HFF-Myc (cell line): ENCODE data around the gene SLCO4C1.

ENCODE experiments used
- DNase-seq: peaks from one replicate; pipeline ENCODE4 v3.0.0-alpha.2; 2011; ENCODE audit warnings: low read depth; ENCODE audit errors: extremely low read depth
- H3K4me3 ChIP-seq: replicated peaks from 2 replicates; pipeline ENCODE4 v1.5.1; 2011; ENCODE audit warnings: low read depth, mild to moderate bottlenecking, control low read depth, low read length
- TF ChIP-seq, protein P1 (sequence below): IDR thresholded peaks from 2 replicates; pipeline ENCODE4 v1.5.1; 2012; ENCODE audit warnings: mild to moderate bottlenecking, low read depth, low read length, control low read depth; ENCODE audit errors: missing control alignments

SLCO4C1 gene

DNA sequence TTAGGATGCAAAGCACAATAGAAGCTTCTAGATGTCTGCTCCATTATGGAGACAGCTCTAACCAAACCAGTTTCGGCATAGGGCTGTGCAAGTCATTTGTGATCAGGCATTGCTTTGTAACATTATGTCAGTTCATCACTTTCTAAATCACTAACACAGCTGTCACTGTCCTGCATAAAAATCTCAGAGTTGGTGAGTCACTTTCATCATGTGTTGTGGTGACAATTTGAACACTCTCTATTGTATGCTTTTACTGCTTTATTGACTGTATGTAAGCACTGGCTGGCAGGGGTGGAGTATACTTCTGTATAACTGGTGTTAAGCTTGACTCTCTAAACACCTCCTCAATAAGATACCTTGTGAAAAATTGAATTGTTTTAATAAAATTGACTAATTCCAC, 77.9 kb downstream of the SLCO4C1 start:
- H3K4me3 ChIP-seq, result no peak overlapping the region
- no peak for DNase-seq
- TF ChIP-seq, protein P1, sequence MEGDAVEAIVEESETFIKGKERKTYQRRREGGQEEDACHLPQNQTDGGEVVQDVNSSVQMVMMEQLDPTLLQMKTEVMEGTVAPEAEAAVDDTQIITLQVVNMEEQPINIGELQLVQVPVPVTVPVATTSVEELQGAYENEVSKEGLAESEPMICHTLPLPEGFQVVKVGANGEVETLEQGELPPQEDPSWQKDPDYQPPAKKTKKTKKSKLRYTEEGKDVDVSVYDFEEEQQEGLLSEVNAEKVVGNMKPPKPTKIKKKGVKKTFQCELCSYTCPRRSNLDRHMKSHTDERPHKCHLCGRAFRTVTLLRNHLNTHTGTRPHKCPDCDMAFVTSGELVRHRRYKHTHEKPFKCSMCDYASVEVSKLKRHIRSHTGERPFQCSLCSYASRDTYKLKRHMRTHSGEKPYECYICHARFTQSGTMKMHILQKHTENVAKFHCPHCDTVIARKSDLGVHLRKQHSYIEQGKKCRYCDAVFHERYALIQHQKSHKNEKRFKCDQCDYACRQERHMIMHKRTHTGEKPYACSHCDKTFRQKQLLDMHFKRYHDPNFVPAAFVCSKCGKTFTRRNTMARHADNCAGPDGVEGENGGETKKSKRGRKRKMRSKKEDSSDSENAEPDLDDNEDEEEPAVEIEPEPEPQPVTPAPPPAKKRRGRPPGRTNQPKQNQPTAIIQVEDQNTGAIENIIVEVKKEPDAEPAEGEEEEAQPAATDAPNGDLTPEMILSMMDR, result no peak

DNA sequence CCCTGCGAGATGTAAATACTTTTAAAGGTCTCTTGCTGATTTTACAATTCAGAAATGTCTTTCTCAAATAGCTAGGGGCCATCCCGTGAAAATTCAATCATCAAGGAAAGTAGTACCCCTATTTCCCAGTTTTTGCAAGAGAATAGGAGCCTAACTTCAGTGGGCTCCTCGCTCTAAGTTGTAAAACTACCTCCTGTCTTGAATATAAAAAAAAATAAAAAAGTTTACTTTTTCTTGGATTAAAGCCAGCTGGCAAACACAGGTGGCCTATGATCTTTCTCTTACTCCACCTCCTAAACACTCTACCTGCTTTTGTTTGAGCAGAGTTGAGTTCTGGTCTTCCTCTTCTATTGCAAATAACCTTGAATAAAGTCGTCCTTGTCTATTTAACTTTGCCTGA, 79.4 kb downstream of the SLCO4C1 start:
- DNase-seq, result no peak
- H3K4me3 ChIP-seq, result no peak overlapping the region
- TF ChIP-seq, protein P1, result no peak

DNA sequence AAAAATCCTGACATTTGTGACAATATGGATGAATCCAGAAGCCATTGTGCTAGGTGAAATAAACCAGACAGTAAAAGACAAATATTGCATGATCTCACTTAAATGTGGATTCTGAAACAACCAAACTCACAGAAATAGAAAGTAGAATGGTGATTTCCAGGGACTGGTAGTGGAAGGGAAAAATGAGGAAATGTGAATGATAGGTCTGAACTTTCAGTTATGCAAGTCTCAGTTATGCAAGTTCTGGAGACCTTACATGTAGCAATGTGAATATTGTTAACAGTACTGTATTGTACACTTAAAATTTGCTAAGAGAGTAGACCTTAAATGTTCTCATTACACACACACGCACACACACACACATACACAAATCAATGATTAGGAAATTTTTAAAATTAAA, 84.9 kb downstream of the SLCO4C1 start:
- DNase-seq, result no peak

DNA sequence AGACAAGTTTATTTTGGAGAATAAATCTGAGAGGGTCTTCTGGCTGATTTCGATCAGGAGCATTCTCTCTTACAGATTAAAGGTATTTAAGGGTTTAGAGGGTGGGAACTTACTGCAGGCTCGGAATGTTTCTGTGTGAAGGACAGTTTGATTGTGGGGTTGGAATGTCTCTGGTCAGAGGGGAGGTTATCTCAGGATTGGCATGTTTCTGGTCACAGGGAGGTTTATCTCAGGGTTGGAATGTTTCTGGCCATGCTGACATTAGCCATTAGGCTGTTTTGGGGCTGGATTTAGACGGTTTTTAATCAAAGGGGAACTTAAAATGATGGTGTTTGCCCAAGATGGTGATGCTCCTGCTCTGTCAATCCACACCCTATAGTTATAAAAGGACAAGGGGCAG, 95.2 kb downstream of the SLCO4C1 start:
- no peak for DNase-seq
- H3K4me3 ChIP-seq, result no peak overlapping the region
- TF ChIP-seq, protein P1, result no peak

More for the DNA sequence above, 84.9 kb downstream of the SLCO4C1 start:
- TF ChIP-seq, protein P1, result no peak
- H3K4me3 ChIP-seq, result no peak overlapping the region

DNA sequence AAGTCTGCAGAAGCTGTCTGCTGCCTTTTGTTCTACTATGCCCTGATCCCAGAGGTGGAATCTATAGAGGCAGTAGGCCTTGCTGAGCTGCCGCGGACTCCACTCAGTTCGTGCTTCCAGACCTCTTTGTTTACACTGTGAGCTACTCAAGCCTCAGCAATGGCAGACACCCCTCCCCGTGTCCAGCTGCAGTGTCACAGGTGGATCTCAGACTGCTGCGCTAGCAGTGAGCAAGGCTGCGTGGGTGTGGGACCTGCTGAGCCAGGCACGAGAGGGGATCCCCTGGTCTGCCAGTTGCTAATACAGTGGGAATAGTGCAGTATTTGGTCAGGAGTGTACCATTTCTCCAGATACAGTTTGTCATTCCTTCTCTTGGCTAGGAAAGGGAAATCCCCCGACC, 99.6 kb downstream of the SLCO4C1 start:
- TF ChIP-seq, protein P1, result no peak
- H3K4me3 ChIP-seq, result no peak overlapping the region
- no peak for DNase-seq
